ENCODE data around the gene ZBTB5. TPM values are rescaled to one million over a fixed set of nuclear protein-coding genes. Genes with fewer than 3 reads are reported as not detected.
"Not testable (repeated sequence)": the region's sequence is repeated elsewhere in the genome, so short reads cannot be mapped to it uniquely, and the experiment has no call there.

The ZBTB5 gene
- total RNA-seq, 1 donor from 2014 or later: 9.0 TPM

DNA sequence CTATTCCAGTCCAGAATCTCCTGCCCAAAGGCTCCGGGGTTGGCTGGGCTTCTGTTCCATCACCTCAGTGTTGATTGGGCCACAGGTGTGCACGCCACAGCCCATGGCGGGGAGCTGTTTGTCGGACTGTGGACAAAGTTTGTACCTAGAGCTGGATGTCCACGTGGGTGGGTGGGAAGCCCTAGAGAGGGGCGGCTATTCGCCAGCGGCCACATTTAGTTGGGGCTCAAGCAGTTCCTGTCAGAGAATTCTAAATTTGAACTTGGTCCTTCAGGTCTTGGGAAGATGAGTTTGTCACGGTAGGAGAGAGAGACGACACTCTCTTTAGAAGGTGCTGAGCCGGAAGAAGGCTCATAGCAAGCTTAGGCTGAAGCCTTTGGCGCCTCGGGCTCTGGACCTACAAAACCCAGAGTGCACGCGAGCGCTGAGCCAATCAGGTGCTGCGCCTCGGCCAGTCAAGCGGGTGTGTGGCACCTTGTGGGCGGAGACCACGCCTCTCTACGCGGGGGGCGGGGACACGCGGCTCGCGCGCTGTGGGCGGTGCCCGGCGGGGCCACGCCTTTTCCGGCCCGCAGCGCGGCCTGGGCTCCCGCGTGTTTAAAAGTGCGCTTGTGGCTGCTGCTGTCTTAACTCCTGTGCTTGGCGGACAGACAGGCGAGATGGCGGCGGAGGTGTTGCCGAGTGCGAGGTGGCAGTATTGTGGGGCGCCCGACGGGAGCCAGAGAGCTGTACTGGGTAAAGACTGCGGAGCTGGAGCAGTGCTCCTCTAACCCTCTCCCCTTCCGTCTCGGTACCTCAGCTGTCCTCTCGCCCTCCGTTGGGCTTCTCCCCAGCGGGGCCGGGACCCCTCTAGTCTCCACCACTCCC lies 20.4 kb upstream of the ZBTB5 start, which contains the start of gene POLR1E:
Gene POLR1E, plus strand, starts transcription at position 560 of the 867 bp plus-strand sequence. Its CDS starts 100 bp downstream, at position 660.
- TF ChIP-seq, protein P1, sequence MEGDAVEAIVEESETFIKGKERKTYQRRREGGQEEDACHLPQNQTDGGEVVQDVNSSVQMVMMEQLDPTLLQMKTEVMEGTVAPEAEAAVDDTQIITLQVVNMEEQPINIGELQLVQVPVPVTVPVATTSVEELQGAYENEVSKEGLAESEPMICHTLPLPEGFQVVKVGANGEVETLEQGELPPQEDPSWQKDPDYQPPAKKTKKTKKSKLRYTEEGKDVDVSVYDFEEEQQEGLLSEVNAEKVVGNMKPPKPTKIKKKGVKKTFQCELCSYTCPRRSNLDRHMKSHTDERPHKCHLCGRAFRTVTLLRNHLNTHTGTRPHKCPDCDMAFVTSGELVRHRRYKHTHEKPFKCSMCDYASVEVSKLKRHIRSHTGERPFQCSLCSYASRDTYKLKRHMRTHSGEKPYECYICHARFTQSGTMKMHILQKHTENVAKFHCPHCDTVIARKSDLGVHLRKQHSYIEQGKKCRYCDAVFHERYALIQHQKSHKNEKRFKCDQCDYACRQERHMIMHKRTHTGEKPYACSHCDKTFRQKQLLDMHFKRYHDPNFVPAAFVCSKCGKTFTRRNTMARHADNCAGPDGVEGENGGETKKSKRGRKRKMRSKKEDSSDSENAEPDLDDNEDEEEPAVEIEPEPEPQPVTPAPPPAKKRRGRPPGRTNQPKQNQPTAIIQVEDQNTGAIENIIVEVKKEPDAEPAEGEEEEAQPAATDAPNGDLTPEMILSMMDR (IDR thresholded peaks at IDR 0.05; ENCODE audit: unreplicated experiment): no peak
- Mint-ChIP-seq H3K4me3 (ENCODE audit: unreplicated experiment) (peak within 1 kb of the TSS; percentile 93), H3K27ac (ENCODE audit: unreplicated experiment) (no peak within 1 kb of the TSS), H3K27me3 (ENCODE audit: unreplicated experiment) (peaks cover 8% of the 10 kb centered on the region), H3K4me1 (ENCODE audit: unreplicated experiment) (peaks cover 15% of the 10 kb centered on the region), H3K36me3 (ENCODE audit: low read depth, unreplicated experiment) (peaks cover 10% of the 10 kb centered on the region), H3K9me3 (ENCODE audit: unreplicated experiment) (no peaks in the 10 kb centered on the region)
- peak; percentile 88 for DNase-seq (ENCODE audit: low spot score)

DNA sequence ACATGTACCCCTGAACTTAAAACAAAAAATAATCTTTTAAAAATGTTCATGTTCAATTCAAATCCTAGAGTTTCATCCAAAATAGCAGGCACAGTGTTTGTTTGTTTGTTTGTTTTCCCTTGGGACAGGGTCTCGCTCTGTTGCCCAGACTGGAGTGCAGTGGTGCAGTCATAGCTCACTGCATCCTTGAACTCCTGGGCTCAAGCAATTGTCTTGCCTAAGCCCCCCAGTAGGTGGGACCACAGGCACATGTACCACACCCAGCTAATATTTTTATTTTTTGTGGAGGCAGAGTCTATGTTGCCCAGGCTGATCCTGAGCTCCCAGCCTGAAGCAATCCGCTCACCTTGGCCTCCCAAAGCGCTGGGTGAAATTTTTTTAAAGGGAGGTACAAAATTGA lies 15.5 kb upstream of the ZBTB5 start:
- H3K4me3 Mint-ChIP-seq (ENCODE audit: unreplicated experiment): no peak overlapping the region
- H3K27me3 Mint-ChIP-seq (ENCODE audit: unreplicated experiment): peaks cover 4% of the 10 kb centered on the region
- H3K9me3 Mint-ChIP-seq (ENCODE audit: unreplicated experiment): no peaks in the 10 kb centered on the region
- H3K4me1 Mint-ChIP-seq (ENCODE audit: unreplicated experiment): peaks cover 9% of the 10 kb centered on the region
- no peak overlapping the region for H3K27ac Mint-ChIP-seq (ENCODE audit: unreplicated experiment)
- no peak for DNase-seq (ENCODE audit: low spot score)
- TF ChIP-seq, protein P1 (IDR thresholded peaks at IDR 0.05; ENCODE audit: unreplicated experiment): no peak
- H3K36me3 Mint-ChIP-seq (ENCODE audit: low read depth, unreplicated experiment): no peaks in the 10 kb centered on the region

DNA sequence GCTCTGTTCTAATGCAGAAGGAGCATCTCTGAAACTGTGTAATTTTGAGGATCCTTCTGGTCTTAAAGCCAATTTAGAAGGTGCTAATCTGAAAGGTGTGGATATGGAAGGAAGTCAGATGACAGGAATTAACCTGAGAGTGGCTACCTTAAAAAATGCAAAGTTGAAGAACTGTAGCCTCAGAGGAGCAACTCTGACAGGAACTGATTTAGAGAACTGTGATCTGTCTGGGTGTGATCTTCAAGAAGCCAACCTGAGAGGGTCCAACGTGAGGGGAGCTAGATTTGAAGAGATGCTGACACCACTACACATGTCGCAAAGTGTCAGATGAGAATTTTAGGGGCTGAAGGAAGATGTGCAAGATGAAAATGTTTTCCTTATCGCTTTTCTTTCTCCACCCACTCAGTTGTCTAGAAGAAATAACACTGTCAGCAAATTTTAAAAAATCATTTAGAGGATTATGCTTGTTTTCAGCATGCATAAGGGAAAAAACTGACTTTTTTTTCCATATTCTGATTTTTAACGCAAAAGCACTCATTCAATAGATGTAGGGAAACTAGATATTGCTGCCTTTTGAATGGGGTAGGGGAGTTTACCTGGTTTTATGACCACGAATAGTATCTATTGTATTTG lies 12.9 kb upstream of the ZBTB5 start:
- H3K36me3 Mint-ChIP-seq (ENCODE audit: low read depth, unreplicated experiment); H3K4me3 Mint-ChIP-seq (ENCODE audit: unreplicated experiment); H3K27me3 Mint-ChIP-seq (ENCODE audit: unreplicated experiment); H3K27ac Mint-ChIP-seq (ENCODE audit: unreplicated experiment); H3K9me3 Mint-ChIP-seq (ENCODE audit: unreplicated experiment); H3K4me1 Mint-ChIP-seq (ENCODE audit: unreplicated experiment); DNase-seq (ENCODE audit: low spot score): not testable (repeated sequence)

DNA sequence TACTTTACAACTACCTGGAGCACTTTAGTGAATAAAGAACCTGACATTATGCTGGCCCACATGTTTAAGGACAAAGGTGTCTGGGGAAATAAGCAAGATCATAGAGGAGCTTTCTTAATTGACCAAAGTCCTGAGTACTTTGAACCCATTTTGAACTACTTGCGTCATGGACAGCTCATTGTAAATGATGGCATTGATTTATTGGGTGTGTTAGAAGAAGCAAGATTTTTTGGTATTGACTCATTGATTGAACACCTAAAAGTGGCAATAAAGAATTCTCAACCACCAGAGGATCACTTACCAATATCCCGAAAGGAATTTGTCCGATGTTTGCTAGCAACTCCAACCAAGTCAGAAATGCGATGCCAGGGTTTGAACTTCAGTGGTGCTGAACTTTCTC lies 12.2 kb upstream of the ZBTB5 start:
- DNase-seq (ENCODE audit: low spot score); H3K4me1 Mint-ChIP-seq (ENCODE audit: unreplicated experiment); H3K27ac Mint-ChIP-seq (ENCODE audit: unreplicated experiment); H3K27me3 Mint-ChIP-seq (ENCODE audit: unreplicated experiment); H3K4me3 Mint-ChIP-seq (ENCODE audit: unreplicated experiment); H3K9me3 Mint-ChIP-seq (ENCODE audit: unreplicated experiment); H3K36me3 Mint-ChIP-seq (ENCODE audit: low read depth, unreplicated experiment): not testable (repeated sequence)

DNA sequence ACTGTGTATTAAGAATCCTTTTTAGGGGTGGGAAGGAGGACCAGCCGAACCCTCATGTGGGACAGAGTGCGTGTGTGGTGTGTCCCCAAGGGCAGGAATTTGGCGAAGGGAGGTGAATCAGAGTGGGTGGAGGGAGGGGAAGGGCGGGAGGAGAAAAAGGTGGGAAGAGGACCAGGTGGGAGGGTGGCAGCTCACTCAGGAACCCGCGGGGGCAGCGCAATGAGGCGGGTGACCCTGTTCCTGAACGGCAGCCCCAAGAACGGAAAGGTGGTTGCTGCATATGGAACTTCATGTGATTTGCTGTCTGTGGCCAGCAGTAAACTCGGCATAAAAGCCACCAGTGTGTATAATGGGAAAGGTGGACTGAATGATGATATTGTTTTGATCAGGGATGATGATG lies 11.7 kb upstream of the ZBTB5 start:
- H3K4me3 Mint-ChIP-seq (ENCODE audit: unreplicated experiment): no peak overlapping the region

More for the DNA sequence above, 11.7 kb upstream of the ZBTB5 start:
- no peaks in the 10 kb centered on the region for H3K9me3 Mint-ChIP-seq (ENCODE audit: unreplicated experiment)
- peaks cover 7% of the 10 kb centered on the region for H3K36me3 Mint-ChIP-seq (ENCODE audit: low read depth, unreplicated experiment)
- TF ChIP-seq, protein P1 (IDR thresholded peaks at IDR 0.05; ENCODE audit: unreplicated experiment): no peak
- H3K27me3 Mint-ChIP-seq (ENCODE audit: unreplicated experiment): peaks cover 5% of the 10 kb centered on the region
- DNase-seq (ENCODE audit: low spot score): no peak
- H3K4me1 Mint-ChIP-seq (ENCODE audit: unreplicated experiment): peaks cover 6% of the 10 kb centered on the region
- no peak overlapping the region for H3K27ac Mint-ChIP-seq (ENCODE audit: unreplicated experiment)
